Liver (tissue), 9 donors: ENCODE data around the gene PNPLA2. TPM values are rescaled to one million over a fixed set of nuclear protein-coding genes. Genes with fewer than 3 reads are reported as not detected.
A peak's percentile ranks its signal among the peaks of the same experiment; 100 is the strongest.

Experiments
- DNase-seq: peaks from one replicate; pipeline ENCODE4 v3.0.0-alpha.2; 2017; ENCODE audit warnings: low spot score
- H3K27ac ChIP-seq, 2 donors: one replicate each; pipeline ENCODE4 v1.7.0; 2013; ENCODE audit warnings: inconsistent platforms in 2 of 2, low read length in 2 of 2, control low read depth in 1 of 2, low read depth in 1 of 2, mild to moderate bottlenecking in 1 of 2
- H3K27me3 ChIP-seq, 4 donors: one replicate each; pipeline versions ENCODE4 v1.6.1 to v1.7.0; 2013; ENCODE audit warnings: low read length in 3 of 4, inconsistent platforms in 1 of 4, mild to moderate bottlenecking in 1 of 4, moderate library complexity in 1 of 4; ENCODE audit not compliant: control insufficient read depth in 4 of 4, insufficient read depth in 4 of 4
- H3K36me3 ChIP-seq, 4 donors: one replicate each; pipeline versions ENCODE4 v1.6.1 to v1.7.0; 2013; ENCODE audit warnings: low read length in 3 of 4, mild to moderate bottlenecking in 3 of 4, low read depth in 1 of 4, moderate library complexity in 1 of 4; ENCODE audit not compliant: control insufficient read depth in 4 of 4, insufficient read depth in 3 of 4
- H3K4me1 ChIP-seq, 4 donors: one replicate each; pipeline versions ENCODE4 v1.6.1 to v1.7.0; 2013; ENCODE audit warnings: low read length in 3 of 4, mild to moderate bottlenecking in 3 of 4, moderate library complexity in 1 of 4; ENCODE audit not compliant: control insufficient read depth in 4 of 4, insufficient read depth in 4 of 4
- H3K4me3 ChIP-seq, 3 donors: one replicate each; pipeline versions ENCODE4 v1.6.1 to v1.7.0; 2013; ENCODE audit warnings: low read length in 3 of 3, control low read depth in 1 of 3, low read depth in 1 of 3, mild to moderate bottlenecking in 1 of 3
- H3K9ac ChIP-seq, 2 donors: one replicate each; pipeline ENCODE4 v1.7.0; 2013; ENCODE audit warnings: low read length in 2 of 2, mild to moderate bottlenecking in 2 of 2, moderate library complexity in 2 of 2, control low read depth in 1 of 2, low read depth in 1 of 2
- H3K9me3 ChIP-seq, 4 donors: one replicate each; pipeline versions ENCODE4 v1.6.1 to v1.7.0; 2013; ENCODE audit warnings: low read length in 3 of 4; ENCODE audit not compliant: control insufficient read depth in 4 of 4
- EGR1 ChIP-seq, 2 donors: IDR thresholded peaks; 2 replicates each; pipeline ENCODE4 v1.6.1; 2016 to 2018; ENCODE audit warnings: antibody characterized with exemption in 2 of 2, low read depth in 2 of 2
- GABPA ChIP-seq, 2 donors: IDR thresholded peaks in 1 of 2; conservative IDR thresholded peaks in 1 of 2; 2 replicates each; pipeline ENCODE4 v1.6.1; 2016; ENCODE audit warnings: antibody characterized with exemption in 2 of 2, mild to moderate bottlenecking in 1 of 2, moderate library complexity in 1 of 2
- JUND ChIP-seq, 2 donors: IDR thresholded peaks; 2 replicates each; pipeline ENCODE4 v1.6.1; 2016; ENCODE audit warnings: antibody characterized with exemption in 2 of 2
- MAX ChIP-seq: IDR thresholded peaks from 2 replicates; pipeline ENCODE4 v1.6.1; 2016; ENCODE audit warnings: antibody characterized with exemption
- NR2F2 ChIP-seq: IDR thresholded peaks from 2 replicates; pipeline ENCODE4 v1.6.1; 2016; ENCODE audit warnings: antibody characterized with exemption
- RXRA ChIP-seq, 2 donors: IDR thresholded peaks; 2 replicates each; pipeline ENCODE4 v1.6.1; 2017 to 2018; ENCODE audit warnings: antibody characterized with exemption in 2 of 2, mild to moderate bottlenecking in 1 of 2
- SP1 ChIP-seq: IDR thresholded peaks from 2 replicates; pipeline ENCODE4 v1.6.1; 2018; ENCODE audit warnings: antibody characterized with exemption, mild to moderate bottlenecking
- TAF1 ChIP-seq: conservative IDR thresholded peaks from 2 replicates; pipeline ENCODE4 v1.6.1; 2016; ENCODE audit warnings: antibody characterized with exemption, mild to moderate bottlenecking
- YY1 ChIP-seq: IDR thresholded peaks from 2 replicates; pipeline ENCODE4 v1.6.1; 2016; ENCODE audit warnings: antibody characterized with exemption, mild to moderate bottlenecking
- WGBS: extraction: QIAGEN DNeasy Blood & Tissue Kit; methylation state at CpG from one replicate; pipeline ENCODE4 v1.1.7; 2013; 5-methylcytosine and 5-hydroxymethylcytosine counted together
- polyA plus RNA-seq, 2 donors: library from polyadenylated mRNA; stranded (reverse) in 1 of 2; unstranded in 1 of 2; fragments of 200-250 nt in 1 of 2; fragments of >200 nt in 1 of 2; fragmentation: Nextera tagmentation in 1 of 2; extraction: Ambion mirVana in 1 of 2; gene quantifications; one replicate each; pipeline versions ENCODE4 v1.2.1 to v1.2.3, GENCODE V29; 2013 to 2015
- total RNA-seq, 2 donors: library from RNA; depleted of rRNA; stranded (reverse); fragments of >200 nt; gene quantifications; one replicate each; pipeline ENCODE4 v1.2.3, GENCODE V29; 2014
- TF ChIP-seq, protein P1 (sequence below): IDR thresholded peaks from 2 replicates; pipeline ENCODE4 v1.6.1; 2016; ENCODE audit warnings: antibody characterized with exemption, mild to moderate bottlenecking
- TF ChIP-seq, protein P2 (sequence below): IDR thresholded peaks from 2 replicates; pipeline ENCODE4 v1.6.1; 2016; ENCODE audit warnings: antibody characterized with exemption
- donor health status: healthy.
- donor health status: healthy.
- donor health status: healthy.
- donor health status: healthy.
- donor health status: healthy.

The PNPLA2 gene
- total and polyA plus RNA-seq, 4 donors: 13.7 to 58.9 (median 27.2) TPM

- TF ChIP-seq, protein P1, sequence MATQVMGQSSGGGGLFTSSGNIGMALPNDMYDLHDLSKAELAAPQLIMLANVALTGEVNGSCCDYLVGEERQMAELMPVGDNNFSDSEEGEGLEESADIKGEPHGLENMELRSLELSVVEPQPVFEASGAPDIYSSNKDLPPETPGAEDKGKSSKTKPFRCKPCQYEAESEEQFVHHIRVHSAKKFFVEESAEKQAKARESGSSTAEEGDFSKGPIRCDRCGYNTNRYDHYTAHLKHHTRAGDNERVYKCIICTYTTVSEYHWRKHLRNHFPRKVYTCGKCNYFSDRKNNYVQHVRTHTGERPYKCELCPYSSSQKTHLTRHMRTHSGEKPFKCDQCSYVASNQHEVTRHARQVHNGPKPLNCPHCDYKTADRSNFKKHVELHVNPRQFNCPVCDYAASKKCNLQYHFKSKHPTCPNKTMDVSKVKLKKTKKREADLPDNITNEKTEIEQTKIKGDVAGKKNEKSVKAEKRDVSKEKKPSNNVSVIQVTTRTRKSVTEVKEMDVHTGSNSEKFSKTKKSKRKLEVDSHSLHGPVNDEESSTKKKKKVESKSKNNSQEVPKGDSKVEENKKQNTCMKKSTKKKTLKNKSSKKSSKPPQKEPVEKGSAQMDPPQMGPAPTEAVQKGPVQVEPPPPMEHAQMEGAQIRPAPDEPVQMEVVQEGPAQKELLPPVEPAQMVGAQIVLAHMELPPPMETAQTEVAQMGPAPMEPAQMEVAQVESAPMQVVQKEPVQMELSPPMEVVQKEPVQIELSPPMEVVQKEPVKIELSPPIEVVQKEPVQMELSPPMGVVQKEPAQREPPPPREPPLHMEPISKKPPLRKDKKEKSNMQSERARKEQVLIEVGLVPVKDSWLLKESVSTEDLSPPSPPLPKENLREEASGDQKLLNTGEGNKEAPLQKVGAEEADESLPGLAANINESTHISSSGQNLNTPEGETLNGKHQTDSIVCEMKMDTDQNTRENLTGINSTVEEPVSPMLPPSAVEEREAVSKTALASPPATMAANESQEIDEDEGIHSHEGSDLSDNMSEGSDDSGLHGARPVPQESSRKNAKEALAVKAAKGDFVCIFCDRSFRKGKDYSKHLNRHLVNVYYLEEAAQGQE: no peak
- TF ChIP-seq YY1 (no peak), SP1 (no peak), TAF1 (no peak), JUND (IDR thresholded peaks at IDR 0.05) (no peak), RXRA (IDR thresholded peaks at IDR 0.05) (no peak), MAX (no peak), GABPA (IDR thresholded peaks at IDR 0.05 in 1 of 2, conservative IDR thresholded peaks at IDR 0.05 in 1 of 2) (no peak), NR2F2 (no peak)
These were observed 13.3 kb downstream of the PNPLA2 start (continued) for GRCh38 chr11:831961-832528.

- peak; percentile 67 for DNase-seq
- Histone ChIP-seq H3K27me3 (no peaks in the 10 kb centered on the region), H3K9ac (peak within 1 kb of the TSS; percentile 16 to 32), H3K9me3 (no peaks in the 10 kb centered on the region), H3K4me1 (peaks cover 44 to 79% (median 59%) of the 10 kb centered on the region in 4 donors), H3K36me3 (peaks cover 0 to 9% (median 7%) of the 10 kb centered on the region in 4 donors), H3K4me3 (peak within 1 kb of the TSS; percentile 28 to 85 (median 57)), H3K27ac (peak within 1 kb of the TSS; percentile 90 to 99)
- WGBS: 3% methylated on average over 67 of the region's 67 CpGs
- TF ChIP-seq, protein P1: no peak
- TF ChIP-seq, protein P2, sequence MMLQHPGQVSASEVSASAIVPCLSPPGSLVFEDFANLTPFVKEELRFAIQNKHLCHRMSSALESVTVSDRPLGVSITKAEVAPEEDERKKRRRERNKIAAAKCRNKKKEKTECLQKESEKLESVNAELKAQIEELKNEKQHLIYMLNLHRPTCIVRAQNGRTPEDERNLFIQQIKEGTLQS: no peak
- TF ChIP-seq EGR1 (IDR thresholded peaks at IDR 0.05; ENCODE audit: low read depth in 2 of 2) (peak in 1 of 2 donors; percentile 51), NR2F2 (no peak)
These were observed 13.9 kb downstream of the PNPLA2 start, which contains the start of gene CD151 for GRCh38 chr11:832529-833113. TSS of gene CD151 (plus strand) at chr11:832952. CDS start at chr11:836070, 3,118 bp downstream.
